ENCODE measurements around the gene DNAJB13. TPM values are rescaled to one million over a fixed set of nuclear protein-coding genes. Genes with fewer than 3 reads are reported as not detected.

DNAJB13 gene
- total RNA-seq, 1 experiment from 2014 or later = 0.24 TPM

DNA sequence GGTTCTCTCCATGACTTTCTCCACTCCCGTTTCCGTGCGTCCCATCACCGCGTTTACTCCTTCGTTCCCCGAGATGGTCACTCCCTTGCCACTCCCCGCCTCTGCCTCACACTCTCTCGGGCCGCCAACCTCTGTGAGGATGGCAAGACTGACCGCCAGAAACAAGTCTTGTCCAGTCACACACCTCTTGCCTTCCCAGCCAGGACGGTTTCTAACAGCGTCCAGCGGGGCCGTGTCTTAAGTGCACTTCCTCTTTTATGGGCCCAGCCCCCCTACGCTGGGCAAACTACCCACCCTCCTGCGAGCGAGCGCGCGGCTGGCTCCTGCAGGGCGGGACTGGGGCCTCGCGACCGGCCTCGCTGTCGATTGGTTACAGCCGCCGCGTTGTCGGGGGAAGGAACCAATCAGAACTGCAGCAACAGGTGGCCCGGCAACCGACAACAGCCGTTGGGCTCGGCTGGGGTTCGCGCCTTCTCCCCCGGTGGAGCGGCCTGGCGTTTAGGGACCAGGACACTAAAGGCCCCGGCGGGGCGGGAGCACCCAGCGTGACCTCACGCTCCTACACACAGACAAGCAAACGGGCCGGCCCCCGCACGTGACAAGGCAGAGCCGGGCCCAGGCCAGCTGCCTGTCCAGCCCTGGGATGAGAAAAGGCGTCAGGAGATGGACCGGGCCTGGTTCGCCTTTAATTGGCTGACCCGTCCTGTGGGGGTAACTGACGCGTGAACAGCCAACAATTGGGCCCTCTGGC lies 32.3 kb downstream of the DNAJB13 start (continued):
- TF ChIP-seq, protein P1, sequence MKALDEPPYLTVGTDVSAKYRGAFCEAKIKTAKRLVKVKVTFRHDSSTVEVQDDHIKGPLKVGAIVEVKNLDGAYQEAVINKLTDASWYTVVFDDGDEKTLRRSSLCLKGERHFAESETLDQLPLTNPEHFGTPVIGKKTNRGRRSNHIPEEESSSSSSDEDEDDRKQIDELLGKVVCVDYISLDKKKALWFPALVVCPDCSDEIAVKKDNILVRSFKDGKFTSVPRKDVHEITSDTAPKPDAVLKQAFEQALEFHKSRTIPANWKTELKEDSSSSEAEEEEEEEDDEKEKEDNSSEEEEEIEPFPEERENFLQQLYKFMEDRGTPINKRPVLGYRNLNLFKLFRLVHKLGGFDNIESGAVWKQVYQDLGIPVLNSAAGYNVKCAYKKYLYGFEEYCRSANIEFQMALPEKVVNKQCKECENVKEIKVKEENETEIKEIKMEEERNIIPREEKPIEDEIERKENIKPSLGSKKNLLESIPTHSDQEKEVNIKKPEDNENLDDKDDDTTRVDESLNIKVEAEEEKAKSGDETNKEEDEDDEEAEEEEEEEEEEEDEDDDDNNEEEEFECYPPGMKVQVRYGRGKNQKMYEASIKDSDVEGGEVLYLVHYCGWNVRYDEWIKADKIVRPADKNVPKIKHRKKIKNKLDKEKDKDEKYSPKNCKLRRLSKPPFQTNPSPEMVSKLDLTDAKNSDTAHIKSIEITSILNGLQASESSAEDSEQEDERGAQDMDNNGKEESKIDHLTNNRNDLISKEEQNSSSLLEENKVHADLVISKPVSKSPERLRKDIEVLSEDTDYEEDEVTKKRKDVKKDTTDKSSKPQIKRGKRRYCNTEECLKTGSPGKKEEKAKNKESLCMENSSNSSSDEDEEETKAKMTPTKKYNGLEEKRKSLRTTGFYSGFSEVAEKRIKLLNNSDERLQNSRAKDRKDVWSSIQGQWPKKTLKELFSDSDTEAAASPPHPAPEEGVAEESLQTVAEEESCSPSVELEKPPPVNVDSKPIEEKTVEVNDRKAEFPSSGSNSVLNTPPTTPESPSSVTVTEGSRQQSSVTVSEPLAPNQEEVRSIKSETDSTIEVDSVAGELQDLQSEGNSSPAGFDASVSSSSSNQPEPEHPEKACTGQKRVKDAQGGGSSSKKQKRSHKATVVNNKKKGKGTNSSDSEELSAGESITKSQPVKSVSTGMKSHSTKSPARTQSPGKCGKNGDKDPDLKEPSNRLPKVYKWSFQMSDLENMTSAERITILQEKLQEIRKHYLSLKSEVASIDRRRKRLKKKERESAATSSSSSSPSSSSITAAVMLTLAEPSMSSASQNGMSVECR (CRISPR knock-in tag; IDR thresholded peaks at IDR 0.05; ENCODE audit: borderline replicate concordance) = 0 out of 2 replicates have a peak, but pooled peaks have one; percentile 40
- TF ChIP-seq, protein P2, sequence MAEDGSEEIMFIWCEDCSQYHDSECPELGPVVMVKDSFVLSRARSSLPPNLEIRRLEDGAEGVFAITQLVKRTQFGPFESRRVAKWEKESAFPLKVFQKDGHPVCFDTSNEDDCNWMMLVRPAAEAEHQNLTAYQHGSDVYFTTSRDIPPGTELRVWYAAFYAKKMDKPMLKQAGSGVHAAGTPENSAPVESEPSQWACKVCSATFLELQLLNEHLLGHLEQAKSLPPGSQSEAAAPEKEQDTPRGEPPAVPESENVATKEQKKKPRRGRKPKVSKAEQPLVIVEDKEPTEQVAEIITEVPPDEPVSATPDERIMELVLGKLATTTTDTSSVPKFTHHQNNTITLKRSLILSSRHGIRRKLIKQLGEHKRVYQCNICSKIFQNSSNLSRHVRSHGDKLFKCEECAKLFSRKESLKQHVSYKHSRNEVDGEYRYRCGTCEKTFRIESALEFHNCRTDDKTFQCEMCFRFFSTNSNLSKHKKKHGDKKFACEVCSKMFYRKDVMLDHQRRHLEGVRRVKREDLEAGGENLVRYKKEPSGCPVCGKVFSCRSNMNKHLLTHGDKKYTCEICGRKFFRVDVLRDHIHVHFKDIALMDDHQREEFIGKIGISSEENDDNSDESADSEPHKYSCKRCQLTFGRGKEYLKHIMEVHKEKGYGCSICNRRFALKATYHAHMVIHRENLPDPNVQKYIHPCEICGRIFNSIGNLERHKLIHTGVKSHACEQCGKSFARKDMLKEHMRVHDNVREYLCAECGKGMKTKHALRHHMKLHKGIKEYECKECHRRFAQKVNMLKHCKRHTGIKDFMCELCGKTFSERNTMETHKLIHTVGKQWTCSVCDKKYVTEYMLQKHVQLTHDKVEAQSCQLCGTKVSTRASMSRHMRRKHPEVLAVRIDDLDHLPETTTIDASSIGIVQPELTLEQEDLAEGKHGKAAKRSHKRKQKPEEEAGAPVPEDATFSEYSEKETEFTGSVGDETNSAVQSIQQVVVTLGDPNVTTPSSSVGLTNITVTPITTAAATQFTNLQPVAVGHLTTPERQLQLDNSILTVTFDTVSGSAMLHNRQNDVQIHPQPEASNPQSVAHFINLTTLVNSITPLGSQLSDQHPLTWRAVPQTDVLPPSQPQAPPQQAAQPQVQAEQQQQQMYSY (CRISPR knock-in tag; IDR thresholded peaks at IDR 0.05) = 0 out of 2 replicates have a peak, but pooled peaks have one; percentile 8
- TF ChIP-seq, protein P3, sequence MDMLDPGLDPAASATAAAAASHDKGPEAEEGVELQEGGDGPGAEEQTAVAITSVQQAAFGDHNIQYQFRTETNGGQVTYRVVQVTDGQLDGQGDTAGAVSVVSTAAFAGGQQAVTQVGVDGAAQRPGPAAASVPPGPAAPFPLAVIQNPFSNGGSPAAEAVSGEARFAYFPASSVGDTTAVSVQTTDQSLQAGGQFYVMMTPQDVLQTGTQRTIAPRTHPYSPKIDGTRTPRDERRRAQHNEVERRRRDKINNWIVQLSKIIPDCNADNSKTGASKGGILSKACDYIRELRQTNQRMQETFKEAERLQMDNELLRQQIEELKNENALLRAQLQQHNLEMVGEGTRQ (CRISPR knock-in tag; IDR thresholded peaks at IDR 0.05) = peak; percentile 83
- TF ChIP-seq MYBL2 (CRISPR knock-in tag; IDR thresholded peaks at IDR 0.05) (peak; percentile 98), TEAD4 (CRISPR knock-in tag; IDR thresholded peaks at IDR 0.05) (no peak), GRHL2 (CRISPR knock-in tag; IDR thresholded peaks at IDR 0.05; ENCODE audit: insufficient replicate concordance, severe bottlenecking) (no peak), FOXK1 (CRISPR knock-in tag; IDR thresholded peaks at IDR 0.05) (peak; percentile 96), EMX1 (CRISPR knock-in tag; IDR thresholded peaks at IDR 0.05) (no peak), GABPB1 (CRISPR knock-in tag; IDR thresholded peaks at IDR 0.05) (peak; percentile 74; the same call in 1 of the 2 replicates), TCF7 (CRISPR knock-in tag; IDR thresholded peaks at IDR 0.05; ENCODE audit: low read depth) (peak; percentile 53; the same call in 1 of the 2 replicates), TEAD1 (CRISPR knock-in tag; IDR thresholded peaks at IDR 0.05) (peak; percentile 49), ZBTB21 (CRISPR knock-in tag; IDR thresholded peaks at IDR 0.05; ENCODE audit: borderline replicate concordance) (no peak), FOXP1 (CRISPR knock-in tag; IDR thresholded peaks at IDR 0.05; ENCODE audit: borderline replicate concordance) (peak; percentile 96), KAT7 (CRISPR knock-in tag; IDR thresholded peaks at IDR 0.05; ENCODE audit: borderline replicate concordance) (peak; percentile 40; the same call in 1 of the 2 replicates)
- TF ChIP-seq, protein P4, sequence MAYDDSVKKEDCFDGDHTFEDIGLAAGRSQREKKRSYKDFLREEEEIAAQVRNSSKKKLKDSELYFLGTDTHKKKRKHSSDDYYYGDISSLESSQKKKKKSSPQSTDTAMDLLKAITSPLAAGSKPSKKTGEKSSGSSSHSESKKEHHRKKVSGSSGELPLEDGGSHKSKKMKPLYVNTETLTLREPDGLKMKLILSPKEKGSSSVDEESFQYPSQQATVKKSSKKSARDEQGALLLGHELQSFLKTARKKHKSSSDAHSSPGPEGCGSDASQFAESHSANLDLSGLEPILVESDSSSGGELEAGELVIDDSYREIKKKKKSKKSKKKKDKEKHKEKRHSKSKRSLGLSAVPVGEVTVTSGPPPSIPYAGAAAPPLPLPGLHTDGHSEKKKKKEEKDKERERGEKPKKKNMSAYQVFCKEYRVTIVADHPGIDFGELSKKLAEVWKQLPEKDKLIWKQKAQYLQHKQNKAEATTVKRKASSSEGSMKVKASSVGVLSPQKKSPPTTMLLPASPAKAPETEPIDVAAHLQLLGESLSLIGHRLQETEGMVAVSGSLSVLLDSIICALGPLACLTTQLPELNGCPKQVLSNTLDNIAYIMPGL (CRISPR knock-in tag; IDR thresholded peaks at IDR 0.05) = peak; percentile 66; the same call in 1 of the 2 replicates
- TF ChIP-seq, protein P5, sequence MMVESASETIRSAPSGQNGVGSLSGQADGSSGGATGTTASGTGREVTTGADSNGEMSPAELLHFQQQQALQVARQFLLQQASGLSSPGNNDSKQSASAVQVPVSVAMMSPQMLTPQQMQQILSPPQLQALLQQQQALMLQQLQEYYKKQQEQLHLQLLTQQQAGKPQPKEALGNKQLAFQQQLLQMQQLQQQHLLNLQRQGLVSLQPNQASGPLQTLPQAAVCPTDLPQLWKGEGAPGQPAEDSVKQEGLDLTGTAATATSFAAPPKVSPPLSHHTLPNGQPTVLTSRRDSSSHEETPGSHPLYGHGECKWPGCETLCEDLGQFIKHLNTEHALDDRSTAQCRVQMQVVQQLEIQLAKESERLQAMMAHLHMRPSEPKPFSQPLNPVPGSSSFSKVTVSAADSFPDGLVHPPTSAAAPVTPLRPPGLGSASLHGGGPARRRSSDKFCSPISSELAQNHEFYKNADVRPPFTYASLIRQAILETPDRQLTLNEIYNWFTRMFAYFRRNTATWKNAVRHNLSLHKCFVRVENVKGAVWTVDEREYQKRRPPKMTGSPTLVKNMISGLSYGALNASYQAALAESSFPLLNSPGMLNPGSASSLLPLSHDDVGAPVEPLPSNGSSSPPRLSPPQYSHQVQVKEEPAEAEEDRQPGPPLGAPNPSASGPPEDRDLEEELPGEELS (CRISPR knock-in tag; IDR thresholded peaks at IDR 0.05) = 0 out of 2 replicates have a peak, but pooled peaks have one; percentile 49
- TF ChIP-seq, protein P6, sequence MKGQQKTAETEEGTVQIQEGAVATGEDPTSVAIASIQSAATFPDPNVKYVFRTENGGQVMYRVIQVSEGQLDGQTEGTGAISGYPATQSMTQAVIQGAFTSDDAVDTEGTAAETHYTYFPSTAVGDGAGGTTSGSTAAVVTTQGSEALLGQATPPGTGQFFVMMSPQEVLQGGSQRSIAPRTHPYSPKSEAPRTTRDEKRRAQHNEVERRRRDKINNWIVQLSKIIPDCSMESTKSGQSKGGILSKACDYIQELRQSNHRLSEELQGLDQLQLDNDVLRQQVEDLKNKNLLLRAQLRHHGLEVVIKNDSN (CRISPR knock-in tag; IDR thresholded peaks at IDR 0.05) = peak; percentile 90
- TF ChIP-seq, protein P7, sequence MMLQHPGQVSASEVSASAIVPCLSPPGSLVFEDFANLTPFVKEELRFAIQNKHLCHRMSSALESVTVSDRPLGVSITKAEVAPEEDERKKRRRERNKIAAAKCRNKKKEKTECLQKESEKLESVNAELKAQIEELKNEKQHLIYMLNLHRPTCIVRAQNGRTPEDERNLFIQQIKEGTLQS (CRISPR knock-in tag; conservative IDR thresholded peaks at IDR 0.05) = no peak
- TF ChIP-seq, protein P8, sequence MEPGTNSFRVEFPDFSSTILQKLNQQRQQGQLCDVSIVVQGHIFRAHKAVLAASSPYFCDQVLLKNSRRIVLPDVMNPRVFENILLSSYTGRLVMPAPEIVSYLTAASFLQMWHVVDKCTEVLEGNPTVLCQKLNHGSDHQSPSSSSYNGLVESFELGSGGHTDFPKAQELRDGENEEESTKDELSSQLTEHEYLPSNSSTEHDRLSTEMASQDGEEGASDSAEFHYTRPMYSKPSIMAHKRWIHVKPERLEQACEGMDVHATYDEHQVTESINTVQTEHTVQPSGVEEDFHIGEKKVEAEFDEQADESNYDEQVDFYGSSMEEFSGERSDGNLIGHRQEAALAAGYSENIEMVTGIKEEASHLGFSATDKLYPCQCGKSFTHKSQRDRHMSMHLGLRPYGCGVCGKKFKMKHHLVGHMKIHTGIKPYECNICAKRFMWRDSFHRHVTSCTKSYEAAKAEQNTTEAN (CRISPR knock-in tag; IDR thresholded peaks at IDR 0.05) = peak; percentile 93
- TF ChIP-seq, protein P9, sequence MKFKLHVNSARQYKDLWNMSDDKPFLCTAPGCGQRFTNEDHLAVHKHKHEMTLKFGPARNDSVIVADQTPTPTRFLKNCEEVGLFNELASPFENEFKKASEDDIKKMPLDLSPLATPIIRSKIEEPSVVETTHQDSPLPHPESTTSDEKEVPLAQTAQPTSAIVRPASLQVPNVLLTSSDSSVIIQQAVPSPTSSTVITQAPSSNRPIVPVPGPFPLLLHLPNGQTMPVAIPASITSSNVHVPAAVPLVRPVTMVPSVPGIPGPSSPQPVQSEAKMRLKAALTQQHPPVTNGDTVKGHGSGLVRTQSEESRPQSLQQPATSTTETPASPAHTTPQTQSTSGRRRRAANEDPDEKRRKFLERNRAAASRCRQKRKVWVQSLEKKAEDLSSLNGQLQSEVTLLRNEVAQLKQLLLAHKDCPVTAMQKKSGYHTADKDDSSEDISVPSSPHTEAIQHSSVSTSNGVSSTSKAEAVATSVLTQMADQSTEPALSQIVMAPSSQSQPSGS (CRISPR knock-in tag; IDR thresholded peaks at IDR 0.05; ENCODE audit: borderline replicate concordance, low read depth) = peak; percentile 41; the same call in 1 of the 2 replicates

All from WTC11 (cell line).